ENCODE data around the gene OR4Q2. TPM values are rescaled to one million over a fixed set of nuclear protein-coding genes. Genes with fewer than 3 reads are reported as not detected.

OR4Q2 gene
- total RNA-seq, 1 donor from 2014 or later: not detected

DNA sequence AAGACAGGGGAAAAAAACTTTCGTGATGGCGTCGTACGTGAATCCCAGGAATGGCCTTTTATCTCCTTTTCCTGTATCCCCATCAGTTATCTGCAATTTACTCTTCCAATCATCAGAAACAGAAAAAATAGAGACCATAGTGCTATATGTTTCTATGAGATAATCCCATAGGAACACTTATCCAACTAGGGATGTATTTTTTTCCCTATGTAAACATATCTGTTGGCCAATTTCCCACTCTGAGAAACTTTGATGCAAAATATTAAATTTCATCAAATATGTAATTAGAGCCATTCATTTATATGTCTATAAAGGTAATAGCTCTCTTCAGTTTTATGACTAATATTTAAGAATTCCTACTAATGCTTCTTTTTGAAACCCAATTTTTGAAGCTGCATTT lies 34.0 kb downstream of the OR4Q2 start, which contains the start of gene OR4K13:
Gene OR4K13 (minus strand): TSS at position 101 of the 400 bp plus-strand sequence. CDS start 1,280 bp downstream, outside the sequence.
- Mint-ChIP-seq H3K9me3 (ENCODE audit: unreplicated experiment) (peaks cover 6% of the 10 kb centered on the region), H3K36me3 (ENCODE audit: unreplicated experiment) (peaks cover 7% of the 10 kb centered on the region), H3K27ac (ENCODE audit: unreplicated experiment) (no peak within 1 kb of the TSS), H3K4me3 (ENCODE audit: unreplicated experiment) (no peak within 1 kb of the TSS), H3K27me3 (ENCODE audit: unreplicated experiment) (no peaks in the 10 kb centered on the region), H3K4me1 (ENCODE audit: low read depth, unreplicated experiment) (no peaks in the 10 kb centered on the region)
- TF ChIP-seq, protein P1, sequence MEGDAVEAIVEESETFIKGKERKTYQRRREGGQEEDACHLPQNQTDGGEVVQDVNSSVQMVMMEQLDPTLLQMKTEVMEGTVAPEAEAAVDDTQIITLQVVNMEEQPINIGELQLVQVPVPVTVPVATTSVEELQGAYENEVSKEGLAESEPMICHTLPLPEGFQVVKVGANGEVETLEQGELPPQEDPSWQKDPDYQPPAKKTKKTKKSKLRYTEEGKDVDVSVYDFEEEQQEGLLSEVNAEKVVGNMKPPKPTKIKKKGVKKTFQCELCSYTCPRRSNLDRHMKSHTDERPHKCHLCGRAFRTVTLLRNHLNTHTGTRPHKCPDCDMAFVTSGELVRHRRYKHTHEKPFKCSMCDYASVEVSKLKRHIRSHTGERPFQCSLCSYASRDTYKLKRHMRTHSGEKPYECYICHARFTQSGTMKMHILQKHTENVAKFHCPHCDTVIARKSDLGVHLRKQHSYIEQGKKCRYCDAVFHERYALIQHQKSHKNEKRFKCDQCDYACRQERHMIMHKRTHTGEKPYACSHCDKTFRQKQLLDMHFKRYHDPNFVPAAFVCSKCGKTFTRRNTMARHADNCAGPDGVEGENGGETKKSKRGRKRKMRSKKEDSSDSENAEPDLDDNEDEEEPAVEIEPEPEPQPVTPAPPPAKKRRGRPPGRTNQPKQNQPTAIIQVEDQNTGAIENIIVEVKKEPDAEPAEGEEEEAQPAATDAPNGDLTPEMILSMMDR (IDR thresholded peaks at IDR 0.05; ENCODE audit: partially characterized antibody, unreplicated experiment): no peak
- DNase-seq: no peak

GRCh38 chr14:20044243-20044642 lies 42.3 kb downstream of the OR4Q2 start:
- Mint-ChIP-seq H3K27ac (ENCODE audit: unreplicated experiment) (no peak overlapping the region), H3K4me3 (ENCODE audit: unreplicated experiment) (no peak overlapping the region), H3K36me3 (ENCODE audit: unreplicated experiment) (no peaks in the 10 kb centered on the region), H3K9me3 (ENCODE audit: unreplicated experiment) (peaks cover 12% of the 10 kb centered on the region), H3K4me1 (ENCODE audit: low read depth, unreplicated experiment) (no peaks in the 10 kb centered on the region), H3K27me3 (ENCODE audit: unreplicated experiment) (peaks cover 2% of the 10 kb centered on the region)
- TF ChIP-seq, protein P1 (IDR thresholded peaks at IDR 0.05; ENCODE audit: partially characterized antibody, unreplicated experiment): no peak
- DNase-seq: no peak

GRCh38 chr14:20048202-20048601 lies 46.2 kb downstream of the OR4Q2 start:
- peaks cover 2% of the 10 kb centered on the region for H3K27me3 Mint-ChIP-seq (ENCODE audit: unreplicated experiment)
- H3K27ac Mint-ChIP-seq (ENCODE audit: unreplicated experiment): no peak overlapping the region
- TF ChIP-seq, protein P1 (IDR thresholded peaks at IDR 0.05; ENCODE audit: partially characterized antibody, unreplicated experiment): no peak
- peaks cover 15% of the 10 kb centered on the region for H3K9me3 Mint-ChIP-seq (ENCODE audit: unreplicated experiment)
- H3K4me3 Mint-ChIP-seq (ENCODE audit: unreplicated experiment): no peak overlapping the region
- no peaks in the 10 kb centered on the region for H3K36me3 Mint-ChIP-seq (ENCODE audit: unreplicated experiment)
- H3K4me1 Mint-ChIP-seq (ENCODE audit: low read depth, unreplicated experiment): no peaks in the 10 kb centered on the region
- DNase-seq: no peak

Other genes starting within 250 kb of the OR4Q2 start
- gene OR4M1, start 228.7 kb upstream of the OR4Q2 start, total RNA-seq (ENCODE audit: unreplicated experiment): not detected
- not detected for gene OR4N2, start 198.4 kb upstream of the OR4Q2 start, total RNA-seq (ENCODE audit: unreplicated experiment)
- gene OR4K2, start 127.0 kb upstream of the OR4Q2 start, total RNA-seq (ENCODE audit: unreplicated experiment): not detected
- gene OR4K5, start 81.6 kb upstream of the OR4Q2 start, total RNA-seq (ENCODE audit: unreplicated experiment): not detected
- gene OR4K1, start 71.2 kb upstream of the OR4Q2 start, total RNA-seq (ENCODE audit: unreplicated experiment): not detected
- not detected for gene OR4K15, start 26.6 kb upstream of the OR4Q2 start, total RNA-seq (ENCODE audit: unreplicated experiment)
- gene OR4K14, start 17.1 kb downstream of the OR4Q2 start, total RNA-seq (ENCODE audit: unreplicated experiment): not detected
- gene OR4K13, start 33.9 kb downstream of the OR4Q2 start, total RNA-seq (ENCODE audit: unreplicated experiment): not detected
- not detected for gene OR4L1, start 57.9 kb downstream of the OR4Q2 start, total RNA-seq (ENCODE audit: unreplicated experiment)
- not detected for gene OR4K17, start 108.6 kb downstream of the OR4Q2 start, total RNA-seq (ENCODE audit: unreplicated experiment)
- gene OR4N5, start 136.7 kb downstream of the OR4Q2 start, total RNA-seq (ENCODE audit: unreplicated experiment): not detected
- gene OR11G2, start 188.7 kb downstream of the OR4Q2 start, total RNA-seq (ENCODE audit: unreplicated experiment): not detected
- not detected for gene OR11H6, start 221.5 kb downstream of the OR4Q2 start, total RNA-seq (ENCODE audit: unreplicated experiment)
- gene OR11H7, start 226.8 kb downstream of the OR4Q2 start, total RNA-seq (ENCODE audit: unreplicated experiment): not detected
- not detected for gene OR11H4, start 237.1 kb downstream of the OR4Q2 start, total RNA-seq (ENCODE audit: unreplicated experiment)

Measured in glutamatergic neuron (in vitro differentiated cells).